K562 (cell line): ENCODE measurements around the gene SUN5. TPM values are rescaled to one million over a fixed set of nuclear protein-coding genes. Genes with fewer than 3 reads are reported as not detected.

Experiments used
- MGA ChIP-seq: fragments of 450-650 bp; IDR thresholded peaks from 2 replicates; pipeline ENCODE4 v1.6.1; 2016; ENCODE audit warnings: mild to moderate bottlenecking, moderate library complexity
- PCBP1 ChIP-seq: fragments of 200-400 bp; formaldehyde crosslinking; IDR thresholded peaks from 2 replicates; pipeline ENCODE4 v1.6.1; 2018; ENCODE audit warnings: mild to moderate bottlenecking, low read depth, low read length; ENCODE audit not compliant: poor library complexity, severe bottlenecking
- polyA plus RNA-seq, 8 experiments: library from polyadenylated mRNA; depleted of rRNA in 4 of 8; stranded (reverse) in 5 of 8; unstranded in 3 of 8; fragments of >200 nt; fragmentation: Nextera tagmentation in 2 of 8; fragmentation: Illumina TruSeq in 1 of 8; extraction: Ambion mirVana in 2 of 8; extraction: Trizol in 1 of 8; gene quantifications; 2 replicates each; pipeline versions ENCODE4 v1.2.1 to v1.2.3, GENCODE V29; 2011 to 2014; ENCODE audit warnings: inconsistent platforms in 1 of 8, missing spikeins in 1 of 8
- total RNA-seq, 7 experiments: library from RNA; depleted of rRNA in 6 of 7; stranded (reverse); fragments of >200 nt in 6 of 7; fragmentation: Illumina TruSeq in 2 of 7; extraction: Trizol in 2 of 7; gene quantifications; 2 replicates each; pipeline versions ENCODE4 v1.2.1 to v1.2.3, GENCODE V29; 2011 to 2021; ENCODE audit warnings: low replicate concordance in 1 of 7

SUN5 gene
- total and polyA plus RNA-seq, 9 of the 15 experiments (the other 6 are each of a cell fraction or from before 2014, with no cell fraction given) = not detected

- TF ChIP-seq MGA = no peak
- TF ChIP-seq PCBP1 = no peak
Observed at GRCh38 chr20:33023439-33024242, 19.4 kb upstream of the SUN5 start (continued).
